HG02973 (cell line): ENCODE results near the gene S100A8.
"Not testable (repeated sequence)": the region's sequence is repeated elsewhere in the genome, so short reads cannot be mapped to it uniquely, and the experiment has no call there.

Experiments used
- ATAC-seq: cut with Tn5 transposase; IDR thresholded peaks from one replicate; pipeline ENCODE4 v1.9.1; 2021; ENCODE audit warnings: moderate library complexity; ENCODE audit not compliant: unreplicated experiment

The S100A8 gene

GRCh38 chr1:153417136-153417888 is 26.4 kb upstream of the S100A8 start:
- no peak for ATAC-seq

- no peak for ATAC-seq
These were observed 25.1 kb upstream of the S100A8 start, which contains the start of gene S100A7A for GRCh38 chr1:153415850-153416570. Gene S100A7A, plus strand, starts transcription at chr1:153416520. Its CDS starts 1,563 bp downstream, at chr1:153418083.

- ATAC-seq, result not testable (repeated sequence)
These were observed 23.1 kb upstream of the S100A8 start for GRCh38 chr1:153413961-153414360.

- ATAC-seq, result not testable (repeated sequence)
These were observed 16.4 kb upstream of the S100A8 start for GRCh38 chr1:153407274-153407673.

- ATAC-seq, result not testable (repeated sequence)
These were observed 15.1 kb upstream of the S100A8 start for GRCh38 chr1:153405825-153406599.

- no peak for ATAC-seq
These were observed 13.9 kb upstream of the S100A8 start for GRCh38 chr1:153404768-153405167.

GRCh38 chr1:153404086-153404635 is 13.3 kb upstream of the S100A8 start:
- ATAC-seq, result no peak

GRCh38 chr1:153403421-153404085 is 12.7 kb upstream of the S100A8 start:
- ATAC-seq, result no peak

- no peak for ATAC-seq
These were observed 11.4 kb upstream of the S100A8 start for GRCh38 chr1:153402226-153402625.

GRCh38 chr1:153401461-153401860 is 10.6 kb upstream of the S100A8 start:
- no peak for ATAC-seq

- no peak for ATAC-seq
These were observed 9.4 kb upstream of the S100A8 start for GRCh38 chr1:153400244-153400643.

- ATAC-seq, result no peak
These were observed 8.7 kb upstream of the S100A8 start for GRCh38 chr1:153399401-153400055.

GRCh38 chr1:153397924-153398651 is 7.2 kb upstream of the S100A8 start:
- no peak for ATAC-seq

- no peak for ATAC-seq
These were observed 6.4 kb upstream of the S100A8 start for GRCh38 chr1:153397051-153397923.

GRCh38 chr1:153396461-153396860 is 5.6 kb upstream of the S100A8 start:
- no peak for ATAC-seq

- no peak for ATAC-seq
These were observed 4.9 kb upstream of the S100A8 start for GRCh38 chr1:153395776-153396175.

GRCh38 chr1:153395136-153395685 is 4.3 kb upstream of the S100A8 start:
- no peak for ATAC-seq

GRCh38 chr1:153394391-153394790 is 3.5 kb upstream of the S100A8 start:
- no peak for ATAC-seq
